Adrenal gland (tissue), 5 donors: ENCODE measurements around the gene EFCC1.
"Not testable (repeated sequence)": the region's sequence is repeated elsewhere in the genome, so short reads cannot be mapped to it uniquely, and the experiment has no call there.

Source experiments
- CTCF ChIP-seq, 6 experiments: fragments of 450-650 bp in 4 of 6; fragments of 200-600 bp in 2 of 6; sonication (generic) in 1 of 6; IDR thresholded peaks; 1 replicate in 5 of 6; 2 replicates in 1 of 6; pipeline versions ENCODE4 v1.5.1 to v1.8.0; 2016 to 2021; ENCODE audit warnings: antibody characterized with exemption in 6 of 6, mild to moderate bottlenecking in 2 of 6, moderate library complexity in 1 of 6
- POLR2A ChIP-seq, 2 donors: fragments of 450-650 bp; IDR thresholded peaks; one replicate each; pipeline ENCODE4 v1.6.1; 2017; ENCODE audit warnings: antibody characterized with exemption in 2 of 2, mild to moderate bottlenecking in 2 of 2, moderate library complexity in 1 of 2
- donor health status: DM: no; HTN: no; CAD: no.

- TF ChIP-seq CTCF, POLR2A (IDR thresholded peaks at IDR 0.05): not testable (repeated sequence)
These were observed 87.2 kb downstream of the EFCC1 start for GRCh38 chr3:129088312-129088711.
